Transverse colon (tissue), 4 donors: ENCODE measurements around the gene RAPGEF2. TPM values are rescaled to one million over a fixed set of nuclear protein-coding genes. Genes with fewer than 3 reads are reported as not detected.

Experiments
- DNase-seq: peaks from one replicate; pipeline ENCODE4 v3.0.0-alpha.2; 2019
- H3K27ac ChIP-seq, 4 donors: fragments of 200-600 bp; sonication (generic); 2 replicates each; pipeline ENCODE4 v1.5.1; 2016 to 2018; ENCODE audit warnings: inconsistent platforms in 4 of 4
- H3K27me3 ChIP-seq: fragments of 200-600 bp; sonication (generic); 2 replicates; pipeline ENCODE4 v1.5.1; 2017; ENCODE audit warnings: inconsistent platforms
- H3K36me3 ChIP-seq, 4 donors: fragments of 200-600 bp; sonication (generic); 2 replicates each; pipeline ENCODE4 v1.5.1; 2017 to 2019; ENCODE audit warnings: inconsistent platforms in 4 of 4
- H3K4me1 ChIP-seq, 4 donors: fragments of 200-600 bp; sonication (generic); 2 replicates each; pipeline ENCODE4 v1.5.1; 2017 to 2020; ENCODE audit warnings: inconsistent platforms in 4 of 4
- H3K4me3 ChIP-seq, 4 donors: fragments of 200-600 bp; sonication (generic); 1 replicate in 1 of 4; 2 replicates in 3 of 4; pipeline versions ENCODE4 v1.5.1 to v1.6.1; 2017 to 2019; ENCODE audit warnings: inconsistent platforms in 4 of 4
- H3K9me3 ChIP-seq, 2 donors: fragments of 200-600 bp; sonication (generic); 2 replicates each; pipeline ENCODE4 v1.5.1; 2017 to 2019; ENCODE audit warnings: inconsistent platforms in 2 of 2
- EP300 ChIP-seq: sonication (generic); formaldehyde crosslinking; IDR thresholded peaks from one replicate; pipeline ENCODE4 v1.6.1; 2017; ENCODE audit warnings: antibody characterized with exemption, low read depth
- POLR2A ChIP-seq: fragments of 450-650 bp; IDR thresholded peaks from one replicate; pipeline ENCODE4 v1.6.1; 2016; ENCODE audit warnings: antibody characterized with exemption, mild to moderate bottlenecking, moderate library complexity
- POLR2AphosphoS5 ChIP-seq, 3 donors: sonication (generic); formaldehyde crosslinking; IDR thresholded peaks; one replicate each; pipeline ENCODE4 v1.6.1; 2016; ENCODE audit warnings: antibody characterized with exemption in 3 of 3
- WGBS, 2 donors: methylation state at CpG; one replicate each; pipeline ENCODE4 v1.1.5; 2018; ENCODE audit warnings: low coverage in 1 of 2; 5-methylcytosine and 5-hydroxymethylcytosine counted together
- in situ Hi-C, 4 donors: fragments of 200-750 bp; cut with MboI; loops; one replicate each; pipeline versions ENCODE4 v1.15.0 to v1.15.1; 2017; ENCODE audit warnings: low sequenced_read_pairs in 3 of 4, low pct_ligation_motif_present in 1 of 4, low pct_unique_long_range_greater_than_20kb in 1 of 4
- intact Hi-C: fragments of 100-400 bp; cut with DNase I; formaldehyde crosslinking; loops from one replicate; pipeline ENCODE4 v1.15.1; 2023; ENCODE audit warnings: low total_unique reads
- total RNA-seq, 4 donors: library from RNA; depleted of rRNA; stranded (reverse); fragments of >200 nt; gene quantifications; one replicate each; pipeline ENCODE4 v1.1.0, GENCODE V29; 2016
- TF ChIP-seq, protein P1 (sequence below), 5 experiments: fragments of 200-600 bp in 3 of 5; fragments of 450-650 bp in 2 of 5; sonication (generic) in 3 of 5; IDR thresholded peaks; 1 replicate in 2 of 5; 2 replicates in 3 of 5; pipeline ENCODE4 v1.5.1; 2016 to 2017; ENCODE audit warnings: antibody characterized with exemption in 5 of 5, inconsistent platforms in 3 of 5, mild to moderate bottlenecking in 2 of 5, moderate library complexity in 1 of 5

The RAPGEF2 gene
- total RNA-seq, 4 donors from 2014 or later, result 23.3 to 64.8 (median 49.6) TPM

GRCh38 chr4:159346681-159347080 lies 243.8 kb downstream of the RAPGEF2 start:
- Histone ChIP-seq H3K4me3 (no peak overlapping the region), H3K27me3 (no peaks in the 10 kb centered on the region), H3K36me3 (peaks cover 0 to 50% (median 22%) of the 10 kb centered on the region in 4 donors), H3K9me3 (no peaks in the 10 kb centered on the region), H3K27ac (no peak overlapping the region), H3K4me1 (no peaks in the 10 kb centered on the region)
- intact Hi-C loops, result no loop called here
- 98 to 100% methylated on average over 5 of the region's 5 CpGs for WGBS, 2 donors
- in situ Hi-C loops, result no loop called here
- no peak for DNase-seq
- TF ChIP-seq, protein P1, sequence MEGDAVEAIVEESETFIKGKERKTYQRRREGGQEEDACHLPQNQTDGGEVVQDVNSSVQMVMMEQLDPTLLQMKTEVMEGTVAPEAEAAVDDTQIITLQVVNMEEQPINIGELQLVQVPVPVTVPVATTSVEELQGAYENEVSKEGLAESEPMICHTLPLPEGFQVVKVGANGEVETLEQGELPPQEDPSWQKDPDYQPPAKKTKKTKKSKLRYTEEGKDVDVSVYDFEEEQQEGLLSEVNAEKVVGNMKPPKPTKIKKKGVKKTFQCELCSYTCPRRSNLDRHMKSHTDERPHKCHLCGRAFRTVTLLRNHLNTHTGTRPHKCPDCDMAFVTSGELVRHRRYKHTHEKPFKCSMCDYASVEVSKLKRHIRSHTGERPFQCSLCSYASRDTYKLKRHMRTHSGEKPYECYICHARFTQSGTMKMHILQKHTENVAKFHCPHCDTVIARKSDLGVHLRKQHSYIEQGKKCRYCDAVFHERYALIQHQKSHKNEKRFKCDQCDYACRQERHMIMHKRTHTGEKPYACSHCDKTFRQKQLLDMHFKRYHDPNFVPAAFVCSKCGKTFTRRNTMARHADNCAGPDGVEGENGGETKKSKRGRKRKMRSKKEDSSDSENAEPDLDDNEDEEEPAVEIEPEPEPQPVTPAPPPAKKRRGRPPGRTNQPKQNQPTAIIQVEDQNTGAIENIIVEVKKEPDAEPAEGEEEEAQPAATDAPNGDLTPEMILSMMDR (IDR thresholded peaks at IDR 0.05), result no peak
- TF ChIP-seq POLR2AphosphoS5 (IDR thresholded peaks at IDR 0.05), result no peak

- 89% methylated on average over 6 to 9 of the region's 9 CpGs for WGBS, 2 donors
- Histone ChIP-seq H3K9me3 (no peaks in the 10 kb centered on the region), H3K36me3 (peaks cover 0 to 58% (median 24%) of the 10 kb centered on the region in 4 donors), H3K27me3 (no peaks in the 10 kb centered on the region), H3K4me3 (no peak overlapping the region), H3K27ac (no peak overlapping the region), H3K4me1 (no peaks in the 10 kb centered on the region)
- DNase-seq, result no peak
- intact Hi-C loops (no loop called here), in situ Hi-C loops (no loop called here)
- TF ChIP-seq, protein P1 (IDR thresholded peaks at IDR 0.05), result no peak
- TF ChIP-seq POLR2AphosphoS5 (IDR thresholded peaks at IDR 0.05) (no peak), POLR2A (no peak), EP300 (no peak)
These were observed 244.9 kb downstream of the RAPGEF2 start for GRCh38 chr4:159347813-159348212.

GRCh38 chr4:159349332-159349731 lies 246.5 kb downstream of the RAPGEF2 start:
- H3K27me3 ChIP-seq, result no peaks in the 10 kb centered on the region
- no peak overlapping the region for H3K27ac ChIP-seq
- in situ Hi-C loops (no loop called here), intact Hi-C loops (no loop called here)
- no peaks in the 10 kb centered on the region for H3K9me3 ChIP-seq
- 83 to 96% methylated on average over 3 of the region's 3 CpGs for WGBS, 2 donors
- TF ChIP-seq POLR2A, result no peak
- no peak for TF ChIP-seq EP300
- TF ChIP-seq POLR2AphosphoS5 (IDR thresholded peaks at IDR 0.05), result no peak
- H3K36me3 ChIP-seq, result peaks cover 0 to 58% (median 24%) of the 10 kb centered on the region in 4 donors
- no peak for DNase-seq
- H3K4me1 ChIP-seq, result no peaks in the 10 kb centered on the region
- no peak overlapping the region for H3K4me3 ChIP-seq

DNA sequence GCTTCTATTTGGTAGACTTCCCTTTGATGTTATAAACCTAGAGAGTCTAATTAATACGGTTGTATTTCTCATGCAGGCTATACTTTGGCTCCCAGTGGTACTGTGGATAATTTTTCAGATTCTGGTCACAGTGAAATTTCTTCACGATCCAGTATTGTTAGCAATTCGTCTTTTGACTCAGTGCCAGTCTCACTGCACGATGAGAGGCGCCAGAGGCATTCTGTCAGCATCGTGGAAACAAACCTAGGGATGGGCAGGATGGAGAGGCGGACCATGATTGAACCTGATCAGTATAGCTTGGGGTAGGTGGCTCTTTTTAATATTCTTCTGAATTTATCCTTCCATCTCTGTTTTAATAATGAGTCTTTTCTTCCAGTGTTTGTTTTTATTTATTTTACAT lies 249.7 kb downstream of the RAPGEF2 start:
- intact Hi-C loops, result no loop called here
- H3K36me3 ChIP-seq, result peaks cover 0 to 75% (median 29%) of the 10 kb centered on the region in 4 donors
- 86 to 92% methylated on average over 7 of the region's 7 CpGs for WGBS, 2 donors
- DNase-seq, result no peak
- H3K9me3 ChIP-seq, result no peaks in the 10 kb centered on the region
- no peak overlapping the region for H3K27ac ChIP-seq
- in situ Hi-C loops, result no loop called here
- TF ChIP-seq POLR2AphosphoS5 (IDR thresholded peaks at IDR 0.05) (no peak), EP300 (no peak), POLR2A (no peak)
- TF ChIP-seq, protein P1 (IDR thresholded peaks at IDR 0.05), result no peak
- H3K27me3 ChIP-seq, result no peaks in the 10 kb centered on the region
- no peaks in the 10 kb centered on the region for H3K4me1 ChIP-seq
- no peak overlapping the region for H3K4me3 ChIP-seq
